ENCODE results near the gene BTN1A1.

Gene BTN1A1

DNA sequence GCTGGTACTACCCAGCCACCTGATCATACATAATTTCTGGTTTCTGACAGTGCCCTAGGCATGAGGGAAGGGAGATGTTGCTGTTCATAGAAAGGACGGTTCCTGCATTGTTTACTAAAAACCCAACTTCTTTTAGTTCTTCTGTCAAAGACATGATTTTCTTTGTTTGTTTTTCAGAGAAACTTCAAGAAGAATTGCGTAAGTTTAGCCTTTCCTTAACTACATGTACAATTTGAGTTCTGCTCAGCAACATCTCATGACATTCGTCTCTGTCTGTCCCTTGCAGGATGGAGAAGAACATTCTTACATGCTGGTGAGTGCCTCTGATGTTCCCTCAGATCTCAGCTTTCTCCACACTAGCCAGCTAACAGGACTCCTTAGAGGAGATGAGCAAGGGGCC is 34.3 kb upstream of the BTN1A1 start:
- H3K9ac ChIP-seq (ENCODE audit: low read length) = no peak overlapping the region
- H3K9me3 ChIP-seq (ENCODE audit: control insufficient read depth, low read depth, low read length) = no peaks in the 10 kb centered on the region
- H3K4me3 ChIP-seq (ENCODE audit: low read length) = no peak overlapping the region
- no peaks in the 10 kb centered on the region for H3K27me3 ChIP-seq (ENCODE audit: control insufficient read depth, insufficient read depth, low read length)
- H3K36me3 ChIP-seq (ENCODE audit: control insufficient read depth, low read depth, low read length) = peaks cover 72% of the 10 kb centered on the region
- no peak overlapping the region for H3K27ac ChIP-seq (ENCODE audit: low read length)
- H3K4me1 ChIP-seq (ENCODE audit: control insufficient read depth, low read depth, low read length) = no peaks in the 10 kb centered on the region

DNA sequence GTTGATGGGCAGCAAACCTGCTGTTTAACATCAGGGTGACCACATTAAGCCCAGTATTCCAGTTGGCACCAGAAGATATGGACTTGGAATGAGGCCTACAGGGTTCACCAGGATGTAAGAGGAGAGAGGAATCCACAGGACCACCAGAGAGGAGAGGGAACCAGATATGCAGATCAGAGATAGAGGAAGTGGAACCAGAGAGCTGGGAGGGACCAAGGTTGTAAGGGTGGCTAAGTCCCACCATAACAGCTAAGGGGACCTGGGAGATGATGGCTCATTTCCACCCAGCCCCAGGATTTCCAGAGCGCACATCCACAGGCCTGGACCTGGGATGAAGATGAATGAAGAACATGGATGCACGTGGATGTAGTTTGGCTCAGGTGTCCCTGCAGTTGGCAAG is 31.3 kb upstream of the BTN1A1 start:
- peaks cover 3% of the 10 kb centered on the region for H3K9me3 ChIP-seq (ENCODE audit: control insufficient read depth, low read depth, low read length)
- H3K27me3 ChIP-seq (ENCODE audit: control insufficient read depth, insufficient read depth, low read length) = no peaks in the 10 kb centered on the region
- H3K4me1 ChIP-seq (ENCODE audit: control insufficient read depth, low read depth, low read length) = peaks cover under 1% of the 10 kb centered on the region
- no peak overlapping the region for H3K9ac ChIP-seq (ENCODE audit: low read length)
- peaks cover 51% of the 10 kb centered on the region for H3K36me3 ChIP-seq (ENCODE audit: control insufficient read depth, low read depth, low read length)
- no peak overlapping the region for H3K27ac ChIP-seq (ENCODE audit: low read length)
- no peak overlapping the region for H3K4me3 ChIP-seq (ENCODE audit: low read length)

DNA sequence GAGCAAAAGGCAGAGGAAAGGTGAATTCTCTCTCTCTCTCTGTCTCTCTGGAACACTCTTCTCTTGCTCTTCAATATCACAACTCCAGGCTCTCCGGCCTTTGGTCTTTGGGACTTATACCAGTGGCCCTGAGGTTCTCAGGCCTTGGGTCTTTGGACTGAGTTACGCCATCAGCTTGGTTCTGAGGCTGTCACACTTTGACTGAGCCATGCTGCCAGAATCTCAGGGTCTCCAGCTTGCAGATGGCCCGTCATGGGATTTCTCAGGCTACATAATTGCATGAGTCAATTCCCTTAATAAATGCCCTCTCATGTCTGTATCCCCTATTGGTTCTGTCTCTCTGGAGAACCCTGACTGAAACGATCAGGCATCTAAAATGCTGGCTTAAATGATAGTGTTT is 29.5 kb upstream of the BTN1A1 start:
- H3K27ac ChIP-seq (ENCODE audit: low read length) = no peak overlapping the region
- H3K36me3 ChIP-seq (ENCODE audit: control insufficient read depth, low read depth, low read length) = peaks cover 35% of the 10 kb centered on the region
- no peak overlapping the region for H3K9ac ChIP-seq (ENCODE audit: low read length)
- H3K4me3 ChIP-seq (ENCODE audit: low read length) = no peak overlapping the region
- peaks cover 3% of the 10 kb centered on the region for H3K9me3 ChIP-seq (ENCODE audit: control insufficient read depth, low read depth, low read length)
- peaks cover 14% of the 10 kb centered on the region for H3K4me1 ChIP-seq (ENCODE audit: control insufficient read depth, low read depth, low read length)
- H3K27me3 ChIP-seq (ENCODE audit: control insufficient read depth, insufficient read depth, low read length) = no peaks in the 10 kb centered on the region

DNA sequence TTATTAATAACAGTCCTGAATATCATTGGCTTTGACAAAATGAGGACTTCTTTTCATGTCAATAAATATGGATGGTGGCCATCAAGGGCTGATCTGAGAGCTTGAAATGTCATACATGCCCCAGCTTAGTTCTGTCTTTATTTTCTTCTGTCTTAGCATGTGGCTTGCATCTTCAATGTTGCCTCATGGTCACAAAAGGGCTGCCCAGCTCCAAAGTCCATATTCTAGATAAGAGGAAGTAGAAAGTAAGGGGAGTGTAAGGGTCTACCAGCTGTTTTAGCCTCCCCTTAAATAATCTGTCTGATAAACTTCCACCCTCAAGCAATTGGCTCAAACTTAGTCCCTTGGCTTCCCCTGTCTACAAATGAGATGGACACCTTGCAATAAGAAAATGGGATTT is 28.1 kb upstream of the BTN1A1 start:
- H3K4me3 ChIP-seq (ENCODE audit: low read length) = no peak overlapping the region

DNA sequence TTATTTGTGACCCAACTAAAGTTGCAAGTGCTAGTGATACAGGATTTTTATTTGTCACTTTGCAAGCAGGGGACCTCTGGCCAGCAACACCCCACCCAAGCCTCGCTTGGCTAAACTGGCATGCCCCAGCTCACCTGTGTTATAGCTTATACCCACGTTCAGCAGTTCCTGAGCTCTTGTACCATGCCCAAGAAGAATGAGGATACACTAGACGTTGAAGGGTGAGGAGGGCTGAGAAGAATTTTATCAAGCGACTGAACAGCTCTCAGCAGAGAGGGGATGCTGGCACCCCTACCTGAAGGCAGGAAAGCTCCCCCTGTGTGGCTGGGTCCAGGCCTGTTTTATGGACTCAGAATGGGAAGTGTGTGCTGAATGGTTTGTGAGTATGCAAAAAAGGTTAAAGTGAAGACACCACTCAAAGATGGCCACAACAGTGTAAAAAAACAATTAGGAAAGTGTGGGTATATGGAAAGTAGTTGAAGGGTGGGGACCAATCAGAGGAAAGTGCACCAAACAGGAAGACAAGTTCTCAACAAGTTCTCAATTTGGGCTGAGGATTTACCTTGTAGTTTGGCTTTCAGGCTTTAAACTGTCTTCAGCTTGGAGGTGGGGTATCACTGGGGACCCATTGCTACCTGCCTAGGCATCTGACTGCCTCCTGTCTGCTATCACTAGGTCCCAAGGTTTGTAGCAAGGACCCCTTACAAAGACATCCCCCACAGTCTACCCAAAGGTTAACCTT is 27.4 kb upstream of the BTN1A1 start:
- peaks cover 25% of the 10 kb centered on the region for H3K4me1 ChIP-seq (ENCODE audit: control insufficient read depth, low read depth, low read length)
- H3K27me3 ChIP-seq (ENCODE audit: control insufficient read depth, insufficient read depth, low read length) = no peaks in the 10 kb centered on the region
- H3K9ac ChIP-seq (ENCODE audit: low read length) = no peak overlapping the region
- H3K27ac ChIP-seq (ENCODE audit: low read length) = no peak overlapping the region
- H3K4me3 ChIP-seq (ENCODE audit: low read length) = no peak overlapping the region
- H3K36me3 ChIP-seq (ENCODE audit: control insufficient read depth, low read depth, low read length) = peaks cover 15% of the 10 kb centered on the region
- peaks cover 3% of the 10 kb centered on the region for H3K9me3 ChIP-seq (ENCODE audit: control insufficient read depth, low read depth, low read length)

More for the DNA sequence above, 28.1 kb upstream of the BTN1A1 start:
- no peaks in the 10 kb centered on the region for H3K27me3 ChIP-seq (ENCODE audit: control insufficient read depth, insufficient read depth, low read length)
- H3K9me3 ChIP-seq (ENCODE audit: control insufficient read depth, low read depth, low read length) = peaks cover 3% of the 10 kb centered on the region
- H3K4me1 ChIP-seq (ENCODE audit: control insufficient read depth, low read depth, low read length) = peaks cover 25% of the 10 kb centered on the region
- peaks cover 22% of the 10 kb centered on the region for H3K36me3 ChIP-seq (ENCODE audit: control insufficient read depth, low read depth, low read length)
- no peak overlapping the region for H3K9ac ChIP-seq (ENCODE audit: low read length)
- H3K27ac ChIP-seq (ENCODE audit: low read length) = no peak overlapping the region

DNA sequence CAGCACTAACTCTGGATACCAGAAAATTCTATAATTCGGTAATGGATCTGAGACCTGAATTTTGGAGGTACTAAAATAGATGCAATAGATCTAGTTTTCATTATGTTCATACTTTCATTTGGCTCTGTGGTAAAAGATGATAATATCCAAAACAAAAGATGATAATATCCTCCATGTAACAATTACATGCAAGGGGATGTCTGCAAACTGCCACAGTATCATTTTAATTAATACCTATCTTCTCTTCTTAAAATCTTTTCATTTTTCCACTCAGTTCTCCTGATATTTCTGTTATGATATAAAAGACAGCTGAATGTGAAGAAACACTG is 26.7 kb upstream of the BTN1A1 start:
- peaks cover 25% of the 10 kb centered on the region for H3K4me1 ChIP-seq (ENCODE audit: control insufficient read depth, low read depth, low read length)

GRCh38 chr6:26473758-26474438 is 26.2 kb upstream of the BTN1A1 start:
- peaks cover 3% of the 10 kb centered on the region for H3K36me3 ChIP-seq (ENCODE audit: control insufficient read depth, low read depth, low read length)
- H3K27ac ChIP-seq (ENCODE audit: low read length) = peak overlapping the region; percentile 44
- H3K4me3 ChIP-seq (ENCODE audit: low read length) = peak overlapping the region; percentile 53

More for the DNA sequence above, 26.7 kb upstream of the BTN1A1 start:
- Histone ChIP-seq H3K27me3 (ENCODE audit: control insufficient read depth, insufficient read depth, low read length) (no peaks in the 10 kb centered on the region), H3K27ac (ENCODE audit: low read length) (no peak overlapping the region), H3K4me3 (ENCODE audit: low read length) (peak overlapping the region; percentile 53), H3K36me3 (ENCODE audit: control insufficient read depth, low read depth, low read length) (peaks cover 8% of the 10 kb centered on the region), H3K9ac (ENCODE audit: low read length) (peak overlapping the region; percentile 70), H3K9me3 (ENCODE audit: control insufficient read depth, low read depth, low read length) (peaks cover 3% of the 10 kb centered on the region)

GRCh38 chr6:26474439-26474881 is 25.6 kb upstream of the BTN1A1 start:
- Histone ChIP-seq H3K4me1 (ENCODE audit: control insufficient read depth, low read depth, low read length) (peaks cover 25% of the 10 kb centered on the region), H3K27me3 (ENCODE audit: control insufficient read depth, insufficient read depth, low read length) (no peaks in the 10 kb centered on the region), H3K36me3 (ENCODE audit: control insufficient read depth, low read depth, low read length) (no peaks in the 10 kb centered on the region), H3K27ac (ENCODE audit: low read length) (peak overlapping the region; percentile 44), H3K9me3 (ENCODE audit: control insufficient read depth, low read depth, low read length) (peaks cover 3% of the 10 kb centered on the region), H3K4me3 (ENCODE audit: low read length) (peak overlapping the region; percentile 53), H3K9ac (ENCODE audit: low read length) (peak overlapping the region; percentile 70)

More at GRCh38 chr6:26473758-26474438, 26.2 kb upstream of the BTN1A1 start:
- peak overlapping the region; percentile 70 for H3K9ac ChIP-seq (ENCODE audit: low read length)
- no peaks in the 10 kb centered on the region for H3K27me3 ChIP-seq (ENCODE audit: control insufficient read depth, insufficient read depth, low read length)
- H3K4me1 ChIP-seq (ENCODE audit: control insufficient read depth, low read depth, low read length) = peaks cover 25% of the 10 kb centered on the region
- H3K9me3 ChIP-seq (ENCODE audit: control insufficient read depth, low read depth, low read length) = peaks cover 3% of the 10 kb centered on the region

DNA sequence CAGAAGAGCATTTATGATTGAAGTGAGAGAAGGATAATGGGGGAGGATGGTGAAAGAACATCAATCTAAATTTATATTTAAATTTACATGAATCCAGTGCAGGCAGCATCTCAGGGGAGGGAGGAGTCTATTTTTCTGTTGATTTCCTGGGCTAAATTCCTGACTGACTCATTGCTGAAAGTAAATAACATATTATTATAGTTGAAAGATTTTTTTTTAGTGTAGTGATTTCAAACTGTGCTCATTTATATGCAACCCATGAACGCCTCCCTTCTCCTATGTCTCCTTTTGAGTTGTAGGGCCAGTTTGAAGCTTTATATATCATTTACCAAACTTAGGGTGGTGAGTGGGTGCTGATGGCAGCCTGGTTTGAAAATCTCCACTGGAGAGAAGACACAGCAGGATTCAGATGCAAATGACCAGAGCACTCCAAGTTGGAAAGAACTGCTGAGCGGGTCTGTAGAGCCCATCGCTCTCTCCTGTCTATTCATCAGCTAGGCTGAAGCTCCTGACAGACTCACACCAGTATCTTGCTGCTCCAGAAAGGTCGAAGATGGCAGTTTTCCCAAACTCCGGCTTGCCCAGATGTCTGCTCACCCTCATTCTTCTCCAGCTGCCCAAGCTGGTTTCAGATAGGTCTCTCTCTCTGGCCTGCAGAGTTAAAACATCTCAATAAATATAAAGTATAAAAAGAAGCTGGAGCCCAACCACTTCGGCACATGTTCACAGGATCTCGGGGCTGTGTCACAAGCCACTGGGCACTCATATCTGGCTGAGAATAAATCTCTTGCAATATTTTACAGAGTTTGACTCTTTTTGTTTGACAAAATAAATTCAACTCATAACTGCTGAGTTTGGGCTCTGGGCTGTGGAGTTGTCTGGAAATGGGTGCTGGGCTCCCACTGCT is 24.0 kb upstream of the BTN1A1 start:
- peaks cover 25% of the 10 kb centered on the region for H3K4me1 ChIP-seq (ENCODE audit: control insufficient read depth, low read depth, low read length)
- no peak overlapping the region for H3K27ac ChIP-seq (ENCODE audit: low read length)
- no peak overlapping the region for H3K4me3 ChIP-seq (ENCODE audit: low read length)
- H3K36me3 ChIP-seq (ENCODE audit: control insufficient read depth, low read depth, low read length) = no peaks in the 10 kb centered on the region
- peaks cover 3% of the 10 kb centered on the region for H3K9me3 ChIP-seq (ENCODE audit: control insufficient read depth, low read depth, low read length)
- no peak overlapping the region for H3K9ac ChIP-seq (ENCODE audit: low read length)
- no peaks in the 10 kb centered on the region for H3K27me3 ChIP-seq (ENCODE audit: control insufficient read depth, insufficient read depth, low read length)

DNA sequence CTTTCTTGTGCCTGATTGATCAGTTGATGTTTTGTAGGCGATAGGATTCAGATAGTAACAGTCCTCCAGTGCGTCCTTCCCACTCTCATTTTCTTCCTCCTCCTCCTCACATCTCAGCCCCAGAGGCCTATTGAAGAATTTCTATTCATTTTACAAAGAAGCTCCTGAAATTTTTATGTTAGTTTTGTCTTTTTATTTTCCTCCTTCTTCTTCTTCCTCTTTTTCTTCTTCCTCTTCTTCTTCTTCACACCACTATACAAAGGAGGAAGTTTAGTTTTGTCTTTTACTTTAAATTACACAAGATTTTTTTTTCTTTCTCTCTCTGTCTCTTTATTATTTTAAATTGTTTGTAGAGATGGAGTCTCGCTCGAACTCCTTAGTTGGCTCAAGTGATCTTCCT is 23.2 kb upstream of the BTN1A1 start:
- Histone ChIP-seq H3K4me1 (ENCODE audit: control insufficient read depth, low read depth, low read length) (peaks cover 25% of the 10 kb centered on the region), H3K36me3 (ENCODE audit: control insufficient read depth, low read depth, low read length) (no peaks in the 10 kb centered on the region), H3K27ac (ENCODE audit: low read length) (no peak overlapping the region)

DNA sequence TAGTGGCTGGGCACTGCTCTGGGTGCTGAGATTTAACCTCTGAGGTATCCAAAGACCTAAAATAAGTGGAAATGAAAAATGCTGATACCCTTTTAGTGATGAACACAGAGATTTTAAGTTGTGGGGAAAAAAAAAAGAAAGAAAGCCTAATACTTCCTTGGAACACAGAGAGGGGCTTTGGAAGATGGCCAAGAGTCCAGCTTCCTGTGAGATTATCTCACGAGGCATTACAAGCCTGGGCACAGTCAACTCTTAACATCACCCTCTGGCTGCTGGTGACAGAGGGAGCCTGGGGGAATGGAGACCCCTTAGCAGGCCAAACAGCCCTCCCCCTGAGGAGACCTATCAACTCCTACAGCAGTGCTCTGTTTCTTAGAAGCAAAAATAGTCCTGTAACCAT is 22.7 kb upstream of the BTN1A1 start:
- Histone ChIP-seq H3K9ac (ENCODE audit: low read length) (no peak overlapping the region), H3K27me3 (ENCODE audit: control insufficient read depth, insufficient read depth, low read length) (no peaks in the 10 kb centered on the region), H3K27ac (ENCODE audit: low read length) (no peak overlapping the region), H3K9me3 (ENCODE audit: control insufficient read depth, low read depth, low read length) (peaks cover 3% of the 10 kb centered on the region), H3K4me1 (ENCODE audit: control insufficient read depth, low read depth, low read length) (peaks cover 25% of the 10 kb centered on the region), H3K36me3 (ENCODE audit: control insufficient read depth, low read depth, low read length) (no peaks in the 10 kb centered on the region), H3K4me3 (ENCODE audit: low read length) (no peak overlapping the region)

More for the DNA sequence above, 23.2 kb upstream of the BTN1A1 start:
- no peaks in the 10 kb centered on the region for H3K27me3 ChIP-seq (ENCODE audit: control insufficient read depth, insufficient read depth, low read length)
- peaks cover 3% of the 10 kb centered on the region for H3K9me3 ChIP-seq (ENCODE audit: control insufficient read depth, low read depth, low read length)
- H3K4me3 ChIP-seq (ENCODE audit: low read length) = no peak overlapping the region
- H3K9ac ChIP-seq (ENCODE audit: low read length) = no peak overlapping the region
